Stimulated activated CD4-positive, alpha-beta T cell treated with anti-CD3 and anti-CD28 coated beads, Interleukin-4, amount 100 ng/mL, for 1 hour (primary cell): Measurements from ENCODE around the gene SLC52A1.

ENCODE experiments used
- DNase-seq: peaks from one replicate; pipeline ENCODE4 v3.0.0-alpha.2; 2020

The SLC52A1 gene

DNA sequence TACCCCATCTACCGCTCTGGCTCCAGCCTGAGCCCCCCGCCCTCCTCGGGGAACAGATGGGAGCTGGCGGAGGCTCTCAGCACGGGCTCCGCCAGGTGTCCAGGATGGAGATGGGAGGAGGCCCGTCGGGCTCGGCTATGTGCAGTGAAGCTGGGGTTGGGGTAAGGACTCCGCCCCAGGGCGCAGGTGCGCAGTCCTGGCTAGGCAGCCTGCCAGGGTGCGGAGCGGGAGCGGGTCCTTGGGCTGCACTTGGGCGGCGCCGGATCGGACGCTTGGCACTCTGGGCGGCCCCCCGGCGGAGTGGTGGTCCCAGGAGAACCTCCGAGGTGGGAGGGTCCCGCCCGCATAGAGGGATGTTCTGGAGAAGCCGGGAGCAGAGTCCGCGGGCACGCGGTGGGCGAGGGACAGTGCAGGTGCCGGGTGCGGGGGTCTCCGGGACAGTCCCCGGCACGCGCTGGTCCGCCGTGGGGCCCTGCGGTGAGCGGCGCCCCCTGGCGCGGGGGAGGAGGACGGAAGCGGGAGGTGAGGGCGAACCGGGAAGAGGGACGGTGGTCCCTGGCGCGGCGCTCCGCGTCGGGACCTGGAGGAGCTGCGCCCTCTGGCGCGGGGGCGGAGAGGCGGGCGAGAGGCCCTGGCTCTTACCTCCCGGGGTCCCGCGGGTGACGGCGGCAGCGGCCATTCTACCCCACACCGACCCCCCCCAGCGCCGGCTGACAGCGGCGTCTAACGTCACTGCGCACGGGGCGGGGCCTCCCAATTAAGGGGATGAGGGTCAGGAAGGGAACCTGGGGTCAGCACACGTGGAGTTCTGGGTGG is 48.1 kb downstream of the SLC52A1 start, which contains the start of gene CAMTA2:
TSS of gene CAMTA2 (minus strand) at position 725 of the 816 bp plus-strand sequence. CDS start 1,453 bp downstream, outside the sequence.
- DNase-seq, result peak; percentile 91

DNA sequence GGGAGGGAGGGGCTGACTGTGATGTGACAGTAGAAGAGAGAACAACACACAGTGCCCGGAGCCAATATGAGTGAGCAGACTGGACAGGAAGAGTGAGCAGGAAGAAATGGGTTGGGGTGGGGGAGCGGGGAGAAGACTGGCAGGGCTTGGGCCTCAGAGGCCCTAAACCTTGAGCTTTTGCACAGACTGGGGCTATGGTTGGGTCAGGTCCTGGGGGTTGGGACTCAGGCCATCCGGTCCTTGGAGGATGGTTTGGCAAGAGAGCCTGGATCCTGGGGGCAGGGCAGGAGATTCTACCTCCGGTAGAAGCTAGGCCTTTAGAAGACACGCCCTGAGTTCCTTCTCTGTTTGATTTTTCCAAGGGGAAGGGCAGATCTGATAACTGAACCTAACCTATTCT is 48.8 kb downstream of the SLC52A1 start:
- no peak for DNase-seq
